Heart left ventricle (tissue), 16 donors: ENCODE results near the gene EYS. TPM values are rescaled to one million over a fixed set of nuclear protein-coding genes. Genes with fewer than 3 reads are reported as not detected.

Source experiments
- ATAC-seq, 4 donors: fragments of 200-7000 bp; cut with Tn5 transposase; one replicate each; pipeline ENCODE4 v1.9.1; 2020 to 2022; ENCODE audit warnings: moderate library complexity in 4 of 4, mild to moderate bottlenecking in 3 of 4, moderate number of reproducible peaks in 1 of 4
- DNase-seq, 5 donors: peaks; one replicate each; pipeline ENCODE4 v3.0.0-alpha.2; 2020
- H3K27ac ChIP-seq, 12 donors: fragments of 200-600 bp; sonication (generic) in 4 of 12; one replicate each; pipeline versions ENCODE4 v1.5.0 to v1.8.0; 2016 to 2022; ENCODE audit warnings: mild to moderate bottlenecking in 2 of 12
- H3K27me3 ChIP-seq, 9 donors: fragments of 200-600 bp; sonication (generic) in 2 of 9; one replicate each; pipeline versions ENCODE4 v1.5.1 to v1.8.0; 2016 to 2022; ENCODE audit warnings: mild to moderate bottlenecking in 3 of 9
- H3K36me3 ChIP-seq, 9 donors: fragments of 200-600 bp; sonication (generic) in 2 of 9; one replicate each; pipeline versions ENCODE4 v1.5.0 to v1.8.0; 2018 to 2022; ENCODE audit warnings: mild to moderate bottlenecking in 2 of 9
- H3K4me1 ChIP-seq, 12 donors: fragments of 200-600 bp; sonication (generic) in 4 of 12; one replicate each; pipeline versions ENCODE4 v1.5.0 to v1.8.0; 2016 to 2022; ENCODE audit warnings: mild to moderate bottlenecking in 3 of 12
- H3K4me3 ChIP-seq, 12 donors: fragments of 200-600 bp; sonication (generic) in 4 of 12; one replicate each; pipeline versions ENCODE4 v1.5.0 to v1.8.0; 2017 to 2022; ENCODE audit warnings: mild to moderate bottlenecking in 9 of 12, moderate library complexity in 4 of 12
- H3K9me3 ChIP-seq, 12 donors: fragments of 200-600 bp; sonication (generic) in 4 of 12; one replicate each; pipeline versions ENCODE4 v1.5.0 to v1.8.0; 2016 to 2022; ENCODE audit warnings: mild to moderate bottlenecking in 1 of 12
- POLR2A ChIP-seq, 2 donors: fragments of 450-650 bp; IDR thresholded peaks; one replicate each; pipeline ENCODE4 v1.6.1; 2017; ENCODE audit warnings: antibody characterized with exemption in 2 of 2, mild to moderate bottlenecking in 2 of 2, moderate library complexity in 2 of 2
- WGBS, 4 donors: extraction: QIAGEN DNeasy Blood & Tissue Kit in 2 of 4; methylation state at CpG; one replicate each; pipeline versions ENCODE4 v1.1.5 to v1.1.7; 2013 to 2018; 5-methylcytosine and 5-hydroxymethylcytosine counted together
- intact Hi-C, 10 donors: fragments of 100-400 bp; cut with DNase I; formaldehyde crosslinking; loops; one replicate each; pipeline versions ENCODE4 v1.11.1 to v1.14.2; 2022
- polyA plus RNA-seq, 2 donors: library from polyadenylated mRNA; stranded (reverse); fragments of 200-250 nt; gene quantifications; one replicate each; pipeline ENCODE4 v1.2.3, GENCODE V29; 2013
- total RNA-seq, 9 donors: library from RNA; depleted of rRNA in 2 of 9; stranded (reverse); fragments of >200 nt in 2 of 9; fragmentation: NEBNext Ultra II Directional in 3 of 9; extraction: Animal tissue kit (Norgen Biotek cat#: 25700) in 3 of 9; gene quantifications; one replicate each; pipeline versions ENCODE4 v1.1.0 to v1.2.4, GENCODE V29; 2016 to 2023
- TF ChIP-seq, protein P1 (sequence below), 12 donors: fragments of 200-600 bp; sonication (generic) in 4 of 12; IDR thresholded peaks; one replicate each; pipeline versions ENCODE4 v1.5.0 to v1.8.0; 2018 to 2022; ENCODE audit warnings: antibody characterized with exemption in 12 of 12, mild to moderate bottlenecking in 5 of 12
- donor health status: ischemic (EF 13 %, LVEDD 7.1; RV severe dilation, severe dysfunction).
- donor health status: healthy with polysubstance abuse.
- donor health status: DM: no; HTN: yes; CAD: no.
- donor health status: DM: no; HTN: no; CAD: no.
- donor health status: ischemic (EF 25% LVEDD 6.9; RV normal size, moderate dysfunction).
- donor health status: ischemic (EF 25% LVEDD 5.7; RV mildly dilated, moderate dysfunction).
- donor health status: healthy.
- donor health status: DM: yes; HTN: yes; CAD: no.
- donor health status: ischemic (EF 35%, LVEDD 5.7; RV mildly dilated, moderate dysfunction).
- donor health status: nonischemic (EF 11% LVEDD 7.7; RV severe dilation, severe dysfunction).
- donor health status: DM: yes; HTN: yes; CAD: no.
- donor health status: PGD.
- donor health status: ischemic (EF 29% LVEDD 5.4; RV normal size, mild dysfunction).
- donor health status: nonischemic (EF 23%, LVEDD 6.1; RV moderate dilation, normal function).

Gene EYS
- total and polyA plus RNA-seq, 11 donors = 0.07 to 0.27 (median 0.08) TPM; not detected in 8

DNA sequence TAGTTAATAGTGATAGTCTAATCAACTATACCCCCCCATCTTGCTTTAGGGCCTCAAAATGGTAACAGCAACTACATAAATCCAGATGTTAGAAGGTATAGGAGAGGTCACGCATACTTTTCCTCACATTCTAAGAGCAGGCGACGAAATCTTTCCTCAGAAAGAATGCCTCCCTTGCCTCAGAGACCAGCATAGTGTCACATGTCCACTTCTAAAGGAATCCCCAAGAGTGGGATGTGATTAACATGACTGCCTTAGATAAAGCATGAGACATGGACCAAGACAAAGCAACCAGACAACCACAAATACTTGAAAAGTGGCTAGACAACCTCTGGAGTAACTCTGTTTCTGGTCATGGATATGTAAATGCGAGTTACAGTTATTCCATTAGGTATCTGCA is 710.7 kb downstream of the EYS start:
- TF ChIP-seq POLR2A (IDR thresholded peaks at IDR 0.05) = no peak
- TF ChIP-seq, protein P1, sequence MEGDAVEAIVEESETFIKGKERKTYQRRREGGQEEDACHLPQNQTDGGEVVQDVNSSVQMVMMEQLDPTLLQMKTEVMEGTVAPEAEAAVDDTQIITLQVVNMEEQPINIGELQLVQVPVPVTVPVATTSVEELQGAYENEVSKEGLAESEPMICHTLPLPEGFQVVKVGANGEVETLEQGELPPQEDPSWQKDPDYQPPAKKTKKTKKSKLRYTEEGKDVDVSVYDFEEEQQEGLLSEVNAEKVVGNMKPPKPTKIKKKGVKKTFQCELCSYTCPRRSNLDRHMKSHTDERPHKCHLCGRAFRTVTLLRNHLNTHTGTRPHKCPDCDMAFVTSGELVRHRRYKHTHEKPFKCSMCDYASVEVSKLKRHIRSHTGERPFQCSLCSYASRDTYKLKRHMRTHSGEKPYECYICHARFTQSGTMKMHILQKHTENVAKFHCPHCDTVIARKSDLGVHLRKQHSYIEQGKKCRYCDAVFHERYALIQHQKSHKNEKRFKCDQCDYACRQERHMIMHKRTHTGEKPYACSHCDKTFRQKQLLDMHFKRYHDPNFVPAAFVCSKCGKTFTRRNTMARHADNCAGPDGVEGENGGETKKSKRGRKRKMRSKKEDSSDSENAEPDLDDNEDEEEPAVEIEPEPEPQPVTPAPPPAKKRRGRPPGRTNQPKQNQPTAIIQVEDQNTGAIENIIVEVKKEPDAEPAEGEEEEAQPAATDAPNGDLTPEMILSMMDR (IDR thresholded peaks at IDR 0.05) = no peak
- WGBS, 4 donors = 53 to 71% (median 66%) methylated on average over 4 of the region's 4 CpGs

DNA sequence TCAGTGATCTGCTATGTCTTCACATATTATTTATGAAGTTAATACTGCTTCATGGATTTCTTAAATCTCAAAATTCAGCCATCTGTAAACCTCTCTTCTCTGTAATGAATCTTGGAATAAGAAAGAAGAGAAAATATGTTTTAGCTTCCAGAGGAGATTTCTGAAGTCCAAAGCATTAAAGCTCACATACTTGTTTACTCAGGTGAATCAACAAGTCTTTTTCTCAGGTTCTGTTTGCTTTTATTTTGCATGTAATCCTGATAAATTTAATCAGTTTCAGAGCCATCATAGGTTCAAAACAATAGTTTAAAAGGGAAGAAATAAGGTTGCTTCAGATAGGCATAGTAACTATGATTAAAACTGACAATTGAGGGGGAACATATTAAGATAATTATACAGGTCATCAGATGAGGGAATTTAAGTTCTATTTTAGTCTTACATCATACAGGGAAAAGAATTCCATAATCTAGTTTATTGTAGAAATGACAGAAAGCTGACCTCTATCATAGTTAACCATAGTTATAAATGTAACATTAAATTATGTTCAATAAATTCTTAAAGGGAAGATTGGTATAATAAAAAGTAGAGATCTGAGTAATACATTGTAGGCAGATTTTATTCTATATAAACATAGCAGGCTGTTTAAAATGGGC is 716.2 kb downstream of the EYS start:
- Histone ChIP-seq H3K27ac (no peak overlapping the region), H3K4me3 (no peak overlapping the region), H3K36me3 (no peaks in the 10 kb centered on the region), H3K4me1 (no peaks in the 10 kb centered on the region), H3K9me3 (no peaks in the 10 kb centered on the region), H3K27me3 (no peaks in the 10 kb centered on the region)
- ATAC-seq (no peak), DNase-seq (no peak)
- intact Hi-C loops = no loop called here
- TF ChIP-seq, protein P1 (IDR thresholded peaks at IDR 0.05) = no peak
- TF ChIP-seq POLR2A (IDR thresholded peaks at IDR 0.05) = no peak

More for the DNA sequence above, 710.7 kb downstream of the EYS start:
- no peaks in the 10 kb centered on the region for H3K27me3 ChIP-seq
- H3K9me3 ChIP-seq = no peaks in the 10 kb centered on the region
- H3K36me3 ChIP-seq = no peaks in the 10 kb centered on the region
- ATAC-seq (no peak), DNase-seq (no peak)
- no peaks in the 10 kb centered on the region for H3K4me1 ChIP-seq
- no peak overlapping the region for H3K27ac ChIP-seq
- H3K4me3 ChIP-seq = no peak overlapping the region
- intact Hi-C loops = no loop called here

DNA sequence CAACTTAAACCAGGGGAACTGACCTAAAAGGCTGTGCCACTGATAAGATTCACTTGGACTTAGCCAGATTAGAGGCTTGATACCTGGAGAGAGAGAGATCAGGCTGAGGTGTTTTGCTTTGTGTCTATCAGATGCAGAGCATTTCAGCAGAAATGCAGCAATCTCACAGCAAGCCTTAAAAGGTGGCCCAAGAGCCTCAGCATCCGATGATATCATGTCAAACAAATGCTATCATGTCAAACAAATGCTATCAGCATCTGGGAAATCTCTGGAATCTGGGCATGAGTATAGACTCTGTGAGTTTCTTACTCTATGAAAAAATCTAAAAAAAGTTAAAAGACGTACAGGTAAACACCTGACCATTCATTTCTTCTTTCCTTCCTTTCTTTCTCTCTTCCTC is 718.9 kb downstream of the EYS start:
- Histone ChIP-seq H3K9me3 (no peaks in the 10 kb centered on the region), H3K27ac (no peak overlapping the region), H3K36me3 (no peaks in the 10 kb centered on the region), H3K27me3 (no peaks in the 10 kb centered on the region), H3K4me1 (no peaks in the 10 kb centered on the region), H3K4me3 (no peak overlapping the region)
- TF ChIP-seq POLR2A (IDR thresholded peaks at IDR 0.05) = no peak
- TF ChIP-seq, protein P1 (IDR thresholded peaks at IDR 0.05) = no peak
- 44 to 53% (median 49%) methylated on average over 2 of the region's 2 CpGs for WGBS, 4 donors
- ATAC-seq (no peak), DNase-seq (no peak)
- intact Hi-C loops = no loop called here

DNA sequence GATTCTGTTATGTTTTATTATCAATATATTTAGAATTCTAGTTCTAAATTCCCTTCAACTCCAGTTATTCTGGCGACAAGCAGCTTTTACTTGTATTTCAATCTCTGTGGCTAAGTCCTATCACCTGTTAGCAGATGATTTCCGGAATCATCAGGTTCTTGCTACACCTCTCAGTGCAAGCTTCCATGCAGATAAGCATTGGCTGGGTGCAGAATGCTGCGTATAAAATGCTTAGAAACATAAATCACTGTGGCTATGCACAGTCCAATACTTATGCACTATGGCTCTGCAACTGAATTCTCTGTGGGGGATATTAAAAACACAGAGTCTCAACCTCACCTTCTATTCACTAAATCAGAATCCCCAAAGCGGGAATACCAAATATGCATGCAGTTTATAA is 720.0 kb downstream of the EYS start:
- DNase-seq (no peak), ATAC-seq (no peak)
- no peaks in the 10 kb centered on the region for H3K9me3 ChIP-seq
- H3K36me3 ChIP-seq = no peaks in the 10 kb centered on the region
- H3K4me3 ChIP-seq = no peak overlapping the region
- TF ChIP-seq, protein P1 (IDR thresholded peaks at IDR 0.05) = no peak
- TF ChIP-seq POLR2A (IDR thresholded peaks at IDR 0.05) = no peak
- no peak overlapping the region for H3K27ac ChIP-seq
- intact Hi-C loops = no loop called here
- WGBS, 4 donors = 57 to 71% (median 66%) methylated on average over 4 of the region's 4 CpGs
- no peaks in the 10 kb centered on the region for H3K4me1 ChIP-seq
- no peaks in the 10 kb centered on the region for H3K27me3 ChIP-seq
